BJ (cell line): ENCODE measurements around the gene ITGB3. TPM values are rescaled to one million over a fixed set of nuclear protein-coding genes. Genes with fewer than 3 reads are reported as not detected.

ENCODE experiments used
- CTCF ChIA-PET: fragments of 350-600 bp; formaldehyde crosslinking; extraction: SDS; loops from one replicate; lab custom pipeline; 2021; ENCODE audit warnings: antibody characterized with exemption, inconsistent platforms; lab: Yijun Ruan, JAX
- POLR2A ChIA-PET: fragments of 300-600 bp; sonication (Branson Sonifier 250); formaldehyde crosslinking; extraction: SDS; loops from one replicate; lab custom pipeline; 2021; ENCODE audit warnings: antibody characterized with exemption; lab: Charles Lee
- DNase-seq: peaks from one replicate; pipeline ENCODE4 v3.0.0-alpha.2; 2011; ENCODE audit warnings: low read depth
- H3K27me3 ChIP-seq: 2 replicates; pipeline ENCODE4 v1.6.0; 2011; ENCODE audit warnings: low read length; ENCODE audit not compliant: control insufficient read depth, insufficient read depth
- H3K36me3 ChIP-seq: 2 replicates; pipeline ENCODE4 v1.5.1; 2011; ENCODE audit warnings: low read length; ENCODE audit not compliant: control insufficient read depth, insufficient read depth
- H3K4me3 ChIP-seq: 2 replicates; pipeline ENCODE4 v1.5.1; 2011; ENCODE audit warnings: low read depth, mild to moderate bottlenecking, control low read depth, low read length
- CTCF ChIP-seq: IDR thresholded peaks from 2 replicates; pipeline ENCODE4 v1.5.1; 2011; ENCODE audit warnings: low read depth, mild to moderate bottlenecking, control low read depth, inconsistent platforms, low read length, moderate library complexity; ENCODE audit not compliant: insufficient read depth
- polyA plus RNA-seq: library from polyadenylated mRNA; depleted of rRNA; stranded (reverse); fragments of >200 nt; gene quantifications from 2 replicates; pipeline ENCODE4 v1.2.3, GENCODE V29; 2011

Gene ITGB3
- polyA plus RNA-seq, 1 experiment = 6.3 TPM

GRCh38 chr17:47207143-47208067, 46.2 kb upstream of the ITGB3 start:
- Histone ChIP-seq H3K4me3 (no peak overlapping the region), H3K27me3 (no peaks in the 10 kb centered on the region), H3K36me3 (no peaks in the 10 kb centered on the region)
- ChIA-PET POLR2A (interaction anchor here (0.5 kb wide), 1 partner anchor 392 kb away, joined by 5 read pairs; no protein-coding TSS in a partner anchor), CTCF (interaction anchor here (0.5 to 1.2 kb wide), 2 partner anchors 10 to 22 kb away, joined by 3 read pairs; no protein-coding TSS in a partner anchor)
- no peak for TF ChIP-seq CTCF
- no peak for DNase-seq

GRCh38 chr17:47208744-47209488, 44.7 kb upstream of the ITGB3 start, which contains the start of gene MYL4:
TSS of gene MYL4 (plus strand) at chr17:47209348. CDS start at chr17:47209423, 75 bp downstream.
- ChIA-PET POLR2A (interaction anchor here (0.7 kb wide), 1 partner anchor 14 kb away, joined by 3 read pairs; no protein-coding TSS in a partner anchor), CTCF (interaction anchor here (1.0 kb wide), 1 partner anchor 11 kb away, joined by 3 read pairs; no protein-coding TSS in a partner anchor)
- Histone ChIP-seq H3K27me3 (peaks cover 2% of the 10 kb centered on the region; the same call in 1 of the 2 replicates), H3K4me3 (no peak within 1 kb of the TSS), H3K36me3 (no peaks in the 10 kb centered on the region)
- no peak for TF ChIP-seq CTCF
- no peak for DNase-seq

GRCh38 chr17:47209499-47209898, 44.1 kb upstream of the ITGB3 start:
- ChIA-PET POLR2A (no interaction called here), CTCF (interaction anchor here (0.9 to 1.4 kb wide), 3 partner anchors 20 to 106 kb away, joined by 3 to 7 read pairs (median 4); no protein-coding TSS in a partner anchor)
- H3K36me3 ChIP-seq = no peaks in the 10 kb centered on the region

GRCh38 chr17:47210105-47210504, 43.5 kb upstream of the ITGB3 start:
- ChIA-PET POLR2A (no interaction called here), CTCF (interaction anchor here (0.9 to 1.4 kb wide), 4 partner anchors 16 to 106 kb away, joined by 3 to 7 read pairs (median 4); no protein-coding TSS in a partner anchor)
- Histone ChIP-seq H3K36me3 (no peaks in the 10 kb centered on the region), H3K4me3 (no peak overlapping the region), H3K27me3 (peaks cover 2% of the 10 kb centered on the region; the same call in 1 of the 2 replicates)
- no peak for TF ChIP-seq CTCF
- DNase-seq = no peak

More at GRCh38 chr17:47209499-47209898, 44.1 kb upstream of the ITGB3 start:
- Histone ChIP-seq H3K27me3 (peaks cover 2% of the 10 kb centered on the region; the same call in 1 of the 2 replicates), H3K4me3 (no peak overlapping the region)
- DNase-seq = no peak
- no peak for TF ChIP-seq CTCF
